Pancreas (tissue), 10 donors: ENCODE data around the gene PLEK. TPM values are rescaled to one million over a fixed set of nuclear protein-coding genes. Genes with fewer than 3 reads are reported as not detected.

Experiments
- ATAC-seq, 4 donors: fragments of 200-7000 bp; cut with Tn5 transposase; one replicate each; pipeline versions ENCODE4 v1.8.0 to v1.9.1; 2020; ENCODE audit warnings: mild to moderate bottlenecking in 4 of 4, moderate library complexity in 4 of 4
- DNase-seq, 6 donors: peaks; one replicate each; pipeline ENCODE4 v3.0.0-alpha.2; 2020
- FAIRE-seq: peaks from 2 replicates; lab custom pipeline; 2012; peaks lifted over from hg19 to GRCh38; lab: Jason Lieb, UNC
- H3K27ac ChIP-seq, 4 donors: fragments of 200-600 bp; sonication (generic); 1 replicate in 3 of 4; 2 replicates in 1 of 4; pipeline versions ENCODE4 v1.5.0 to v1.8.0; 2020
- H3K27me3 ChIP-seq, 4 donors: fragments of 200-600 bp; one replicate each; pipeline ENCODE4 v1.8.0; 2021
- H3K36me3 ChIP-seq, 3 donors: fragments of 200-600 bp; sonication (generic) in 1 of 3; one replicate each; pipeline versions ENCODE4 v1.5.0 to v1.8.0; 2020 to 2021
- H3K4me1 ChIP-seq, 3 donors: fragments of 200-600 bp; one replicate each; pipeline ENCODE4 v1.8.0; 2021
- H3K4me3 ChIP-seq, 4 donors: fragments of 200-600 bp; sonication (generic) in 2 of 4; one replicate each; pipeline versions ENCODE4 v1.5.0 to v1.8.0; 2020 to 2021
- H3K9me3 ChIP-seq, 4 donors: fragments of 200-600 bp; one replicate each; pipeline ENCODE4 v1.8.0; 2021
- WGBS, 2 donors: extraction: QIAGEN DNeasy Blood & Tissue Kit; methylation state at CpG; one replicate each; pipeline ENCODE4 v1.1.7; 2013; 5-methylcytosine and 5-hydroxymethylcytosine counted together
- intact Hi-C, 3 donors: fragments of 100-400 bp; cut with DNase I; formaldehyde crosslinking; loops; one replicate each; pipeline versions ENCODE4 v1.11.1 to v1.14.2; 2022
- polyA plus RNA-seq, 2 donors: library from polyadenylated mRNA; stranded (reverse); fragments of 200-250 nt; gene quantifications; one replicate each; pipeline ENCODE4 v1.2.3, GENCODE V29; 2013
- total RNA-seq, 6 donors: library from RNA; stranded (reverse); fragmentation: NEBNext Ultra II Directional in 4 of 6; extraction: Animal tissue kit (Norgen Biotek cat#: 25700) in 4 of 6; gene quantifications; one replicate each; pipeline versions ENCODE4 v1.2.1 to v1.2.4, GENCODE V29; 2021 to 2023
- TF ChIP-seq, protein P1 (sequence below), 4 donors: fragments of 200-600 bp; sonication (generic) in 3 of 4; IDR thresholded peaks; one replicate each; pipeline versions ENCODE4 v1.5.0 to v1.8.0; 2021; ENCODE audit warnings: antibody characterized with exemption in 4 of 4
- donor health status: healthy with polysubstance abuse.
- donor health status: DM: no; HTN: no; CAD: no; lungs with moderate emphysema.
- donor health status: DM: no; HTN: no; CAD: no.
- donor health status: control.
- donor health status: control.
- donor health status: Bipolar disorder and iron deficiency.
- donor health status: DM: yes; HTN: yes; CAD: no.
- donor health status: DM: no; HTN: no; CAD: no.
- donor health status: DM: no; HTN: no; CAD: no.
- donor health status: DM: yes; HTN: yes; CAD: no.

Gene PLEK
- total and polyA plus RNA-seq, 8 donors = 0.28 to 8.0 (median 1.5) TPM

DNA sequence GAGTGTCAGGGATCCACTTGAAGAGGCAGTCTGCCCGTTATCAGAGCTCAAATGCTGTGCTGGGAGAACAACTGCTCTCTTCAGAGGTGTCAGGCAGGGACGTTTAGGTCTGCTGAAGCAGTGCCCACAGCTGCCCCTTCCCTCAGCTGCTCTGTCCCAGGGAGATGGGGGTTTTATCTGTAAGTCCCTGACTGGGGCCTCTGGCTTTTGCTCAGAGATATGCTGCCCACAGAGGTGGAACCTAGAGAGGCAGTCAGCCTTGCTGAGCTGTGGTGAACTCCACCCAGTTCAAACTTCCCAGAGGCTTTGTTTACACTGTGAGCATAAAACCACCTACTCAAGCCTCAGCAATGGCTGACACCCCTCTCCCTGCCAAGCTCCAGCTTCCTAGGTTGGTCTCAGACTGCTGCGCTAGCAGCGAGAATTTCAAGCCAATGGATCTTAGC is 38.1 kb downstream of the PLEK start:
- intact Hi-C loops = no loop called here
- WGBS, 2 donors = 50 to 72% methylated on average over 4 of the region's 4 CpGs
- ATAC-seq (no peak), FAIRE-seq (no peak), DNase-seq (no peak)
- H3K27me3 ChIP-seq = no peaks in the 10 kb centered on the region
- H3K27ac ChIP-seq = no peak overlapping the region
- H3K9me3 ChIP-seq = no peaks in the 10 kb centered on the region
- H3K4me3 ChIP-seq = no peak overlapping the region
- H3K36me3 ChIP-seq = no peaks in the 10 kb centered on the region
- TF ChIP-seq, protein P1, sequence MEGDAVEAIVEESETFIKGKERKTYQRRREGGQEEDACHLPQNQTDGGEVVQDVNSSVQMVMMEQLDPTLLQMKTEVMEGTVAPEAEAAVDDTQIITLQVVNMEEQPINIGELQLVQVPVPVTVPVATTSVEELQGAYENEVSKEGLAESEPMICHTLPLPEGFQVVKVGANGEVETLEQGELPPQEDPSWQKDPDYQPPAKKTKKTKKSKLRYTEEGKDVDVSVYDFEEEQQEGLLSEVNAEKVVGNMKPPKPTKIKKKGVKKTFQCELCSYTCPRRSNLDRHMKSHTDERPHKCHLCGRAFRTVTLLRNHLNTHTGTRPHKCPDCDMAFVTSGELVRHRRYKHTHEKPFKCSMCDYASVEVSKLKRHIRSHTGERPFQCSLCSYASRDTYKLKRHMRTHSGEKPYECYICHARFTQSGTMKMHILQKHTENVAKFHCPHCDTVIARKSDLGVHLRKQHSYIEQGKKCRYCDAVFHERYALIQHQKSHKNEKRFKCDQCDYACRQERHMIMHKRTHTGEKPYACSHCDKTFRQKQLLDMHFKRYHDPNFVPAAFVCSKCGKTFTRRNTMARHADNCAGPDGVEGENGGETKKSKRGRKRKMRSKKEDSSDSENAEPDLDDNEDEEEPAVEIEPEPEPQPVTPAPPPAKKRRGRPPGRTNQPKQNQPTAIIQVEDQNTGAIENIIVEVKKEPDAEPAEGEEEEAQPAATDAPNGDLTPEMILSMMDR (IDR thresholded peaks at IDR 0.05) = no peak
- H3K4me1 ChIP-seq = no peaks in the 10 kb centered on the region

DNA sequence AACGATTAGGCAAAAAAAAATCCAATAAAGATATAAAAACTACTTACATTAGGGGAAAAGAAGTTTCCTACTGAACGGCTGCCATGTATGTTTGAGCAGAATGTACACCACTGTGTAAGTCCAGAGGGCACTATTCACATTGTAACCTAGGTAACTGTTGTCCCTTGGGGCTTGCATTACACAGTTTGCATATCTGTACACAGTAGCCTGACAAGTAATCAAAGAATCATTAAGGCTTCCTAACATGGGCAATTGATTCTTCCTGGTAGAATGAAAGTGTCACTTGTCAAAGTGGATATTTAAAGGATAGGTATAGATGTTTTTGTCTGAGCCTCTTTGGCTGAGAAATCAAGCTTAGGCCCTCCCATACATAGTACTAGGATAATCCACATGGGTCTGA is 39.1 kb downstream of the PLEK start:
- ATAC-seq (no peak), FAIRE-seq (no peak), DNase-seq (no peak)
- intact Hi-C loops = no loop called here
- no peaks in the 10 kb centered on the region for H3K36me3 ChIP-seq
- H3K4me1 ChIP-seq = no peaks in the 10 kb centered on the region
- H3K27ac ChIP-seq = no peak overlapping the region
- H3K27me3 ChIP-seq = no peaks in the 10 kb centered on the region
- TF ChIP-seq, protein P1 (IDR thresholded peaks at IDR 0.05) = no peak
- H3K4me3 ChIP-seq = no peak overlapping the region
- WGBS, 2 donors = 49 to 57% methylated on average over 2 of the region's 2 CpGs
- H3K9me3 ChIP-seq = no peaks in the 10 kb centered on the region

DNA sequence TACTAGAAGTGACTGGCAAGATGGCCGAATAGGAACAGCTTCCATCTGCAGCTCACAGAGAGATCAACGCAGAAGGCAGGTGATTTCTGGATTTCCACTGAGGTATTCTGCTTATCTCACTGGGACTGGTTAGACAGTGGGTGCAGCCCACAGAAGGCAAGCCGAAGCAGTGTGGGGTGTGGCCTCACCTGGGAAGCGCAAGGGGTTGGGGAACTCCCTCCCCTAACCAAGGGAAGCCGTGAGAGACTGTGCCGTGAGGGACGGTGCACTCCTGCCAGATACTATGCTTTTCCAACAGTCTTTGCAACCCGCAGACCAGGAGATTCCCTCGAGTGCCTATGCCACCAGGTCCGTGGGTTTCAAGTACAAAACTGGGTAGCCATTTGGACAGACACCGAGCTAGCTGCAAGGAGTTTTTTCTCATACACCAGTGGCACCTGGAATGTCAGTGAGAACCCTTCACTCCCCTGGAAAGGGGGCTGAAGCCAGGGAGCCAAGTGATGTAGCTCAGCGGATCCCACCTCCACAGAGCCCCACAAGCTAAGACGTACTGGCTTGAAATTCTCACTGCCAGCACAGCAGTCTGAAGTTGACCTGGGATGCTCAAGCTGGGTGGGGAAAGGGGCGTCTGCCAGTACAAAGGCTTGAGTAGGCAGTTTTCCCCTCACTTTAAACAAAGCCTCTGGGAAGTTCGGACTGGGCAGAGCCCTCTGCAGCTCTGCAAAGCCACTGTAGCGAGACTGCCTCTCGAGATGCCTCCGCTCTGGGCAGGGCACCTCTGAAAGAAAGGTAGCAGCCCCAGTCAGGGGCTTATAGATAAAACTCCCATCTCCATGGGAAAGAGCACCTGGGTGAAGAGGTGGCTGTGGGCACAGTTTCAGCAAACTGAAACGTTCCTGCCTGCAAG is 40.1 kb downstream of the PLEK start:
- 55 to 63% methylated on average over 19 of the region's 19 CpGs for WGBS, 2 donors
- ATAC-seq (no peak), FAIRE-seq (no peak), DNase-seq (no peak)
- intact Hi-C loops = no loop called here
- H3K9me3 ChIP-seq = no peaks in the 10 kb centered on the region
- H3K36me3 ChIP-seq = no peaks in the 10 kb centered on the region
- H3K4me1 ChIP-seq = no peaks in the 10 kb centered on the region
- H3K4me3 ChIP-seq = no peak overlapping the region
- no peak overlapping the region for H3K27ac ChIP-seq
- TF ChIP-seq, protein P1 (IDR thresholded peaks at IDR 0.05) = no peak
- no peaks in the 10 kb centered on the region for H3K27me3 ChIP-seq

DNA sequence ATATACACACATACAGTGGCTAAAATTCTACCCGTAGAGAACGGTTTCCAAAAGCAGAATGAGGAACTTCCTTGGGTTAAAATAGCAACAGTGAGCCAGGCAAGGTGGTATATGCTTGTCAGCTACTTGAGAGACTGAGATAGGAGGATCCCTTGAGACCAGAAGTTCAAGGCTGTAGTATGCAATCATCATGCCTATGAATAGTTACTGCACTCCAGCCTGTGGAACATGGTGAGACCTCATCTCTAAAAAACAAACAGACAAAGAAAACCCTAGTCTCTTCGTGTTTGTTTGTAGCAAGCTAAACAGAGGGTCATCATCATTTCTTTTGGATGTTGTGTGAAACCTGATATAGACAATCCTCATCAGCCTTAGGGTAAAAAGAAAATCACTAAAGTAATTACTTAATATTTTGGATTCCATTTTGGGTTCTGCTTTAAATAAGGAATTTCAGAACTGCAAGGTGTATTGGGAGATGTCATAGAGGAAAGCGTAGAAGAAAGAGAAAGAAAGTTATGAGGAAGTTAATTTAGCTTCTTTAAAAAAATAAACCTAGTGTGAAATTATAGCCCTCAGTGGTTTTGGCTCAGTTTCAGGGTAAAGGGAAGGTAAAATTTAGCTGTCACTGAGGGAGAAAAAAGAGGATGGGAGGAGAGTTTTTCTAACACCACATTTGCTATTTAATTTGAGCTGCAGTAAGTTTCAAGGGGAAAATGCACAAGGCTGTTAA is 46.5 kb downstream of the PLEK start:
- H3K27ac ChIP-seq = no peak overlapping the region
- WGBS, 2 donors = 67 to 81% methylated on average over 4 of the region's 4 CpGs
- ATAC-seq (no peak), FAIRE-seq (no peak), DNase-seq (no peak)
- H3K36me3 ChIP-seq = no peaks in the 10 kb centered on the region
- no peaks in the 10 kb centered on the region for H3K9me3 ChIP-seq
- intact Hi-C loops = no loop called here
- no peak overlapping the region for H3K4me3 ChIP-seq
- H3K4me1 ChIP-seq = no peaks in the 10 kb centered on the region
- no peaks in the 10 kb centered on the region for H3K27me3 ChIP-seq
- TF ChIP-seq, protein P1 (IDR thresholded peaks at IDR 0.05) = no peak
